K562 (cell line): Measurements from ENCODE around the gene LIMS1. TPM values are rescaled to one million over a fixed set of nuclear protein-coding genes. Genes with fewer than 3 reads are reported as not detected.
"Not testable (repeated sequence)": the region's sequence is repeated elsewhere in the genome, so short reads cannot be mapped to it uniquely, and the experiment has no call there.

ENCODE experiments used
- ATAC-seq: fragments of 200-7000 bp; cut with Tn5 transposase; 3 replicates; pipeline ENCODE4 v1.9.1; 2020; ENCODE audit warnings: moderate library complexity
- BruUV-seq: library from RNA; stranded (reverse); fragments of 400-500 nt; replicated peaks from 2 replicates; lab custom pipeline; 2021; lab: Mats Ljungman, UMichigan
- CTCF ChIA-PET: fragments of 300-600 bp; formaldehyde crosslinking; extraction: SDS; loops from one replicate; lab custom pipeline; 2021; ENCODE audit warnings: low intra/inter-chr PET ratio; lab: Yijun Ruan, JAX
- POLR2A ChIA-PET: fragments of 300-600, 350-650 bp; sonication (Branson Sonifier 250); formaldehyde crosslinking; extraction: SDS; loops from one replicate; lab custom pipeline; 2021; ENCODE audit warnings: antibody characterized with exemption, inconsistent platforms; lab: Yijun Ruan, JAX
- DNase-seq, 4 experiments: peaks; one replicate each; pipeline versions ENCODE4 v3.0.0 to v3.0.0-alpha.2; 2011 to 2018; ENCODE audit warnings: low spot score in 3 of 4, mixed read lengths in 3 of 4; ENCODE audit errors: extremely low read depth in 1 of 4
- FAIRE-seq: peaks from 2 replicates; lab custom pipeline; 2011; peaks lifted over from hg19 to GRCh38; lab: Jason Lieb, UNC
- H2AFZ ChIP-seq: 2 replicates; pipeline ENCODE4 v1.6.0; 2011; ENCODE audit warnings: low read depth, low read length, control low read depth, inconsistent platforms
- H3K27ac ChIP-seq: fragments of 200-600 bp; 3 replicates; pipeline ENCODE4 v1.8.0; 2011; ENCODE audit warnings: low read depth, mild to moderate bottlenecking, control low read depth, inconsistent platforms, low read length, moderate library complexity, mixed read lengths; ENCODE audit errors: extremely low read depth
- H3K27me3 ChIP-seq, 2 experiments: fragments of 300-600 bp in 1 of 2; 2 replicates in 1 of 2; 3 replicates in 1 of 2; pipeline versions ENCODE4 v1.6.0 to v1.8.0; 2011; ENCODE audit warnings: inconsistent platforms in 2 of 2, low read length in 2 of 2, mild to moderate bottlenecking in 1 of 2, mixed read lengths in 1 of 2, moderate library complexity in 1 of 2; ENCODE audit not compliant: control insufficient read depth in 2 of 2, insufficient read depth in 2 of 2
- H3K36me3 ChIP-seq: fragments of 300-600 bp; 3 replicates; pipeline ENCODE4 v1.8.0; 2011; ENCODE audit warnings: mild to moderate bottlenecking, low read length, inconsistent platforms; ENCODE audit not compliant: control insufficient read depth, insufficient read depth
- H3K4me1 ChIP-seq, 2 experiments: fragments of 200-600 bp in 1 of 2; replicated peaks in 1 of 2; 2 replicates in 1 of 2; 3 replicates in 1 of 2; pipeline versions ENCODE4 v1.5.1 to v1.8.0; 2011; ENCODE audit warnings: inconsistent platforms in 2 of 2, low read length in 2 of 2, mild to moderate bottlenecking in 1 of 2, mixed read lengths in 1 of 2, moderate library complexity in 1 of 2; ENCODE audit not compliant: control insufficient read depth in 2 of 2, insufficient read depth in 2 of 2
- H3K4me2 ChIP-seq: 2 replicates; pipeline ENCODE4 v1.6.1; 2011; ENCODE audit warnings: low read length, control low read depth, inconsistent platforms, mixed read lengths; ENCODE audit not compliant: insufficient read depth
- H3K4me3 ChIP-seq: fragments of 200-600 bp; sonication (generic), shearing (Covaris generic); 2 replicates; pipeline ENCODE4 v1.5.1; 2016; ENCODE audit warnings: control low read depth, inconsistent platforms
- H3K79me2 ChIP-seq: fragments of 200-600 bp; 3 replicates; pipeline ENCODE4 v1.8.0; 2011; ENCODE audit warnings: low read length, inconsistent platforms; ENCODE audit not compliant: control insufficient read depth, insufficient read depth
- H3K9ac ChIP-seq, 2 experiments: 2 replicates each; pipeline versions ENCODE4 v1.6.0 to v1.6.1; 2011; ENCODE audit warnings: low read depth in 2 of 2, low read length in 2 of 2, control low read depth in 1 of 2, inconsistent platforms in 1 of 2, mild to moderate bottlenecking in 1 of 2, mixed read lengths in 1 of 2; ENCODE audit not compliant: insufficient read depth in 1 of 2
- H3K9me1 ChIP-seq: one replicate; pipeline ENCODE4 v1.6.0; 2011; ENCODE audit warnings: inconsistent platforms, mild to moderate bottlenecking, low read length, moderate library complexity; ENCODE audit not compliant: control insufficient read depth, insufficient read depth
- H3K9me3 ChIP-seq: replicated peaks from 2 replicates; pipeline ENCODE4 v1.5.1; 2011; ENCODE audit warnings: low read depth, low read length, inconsistent platforms; ENCODE audit not compliant: control insufficient read depth, insufficient read depth
- H4K20me1 ChIP-seq: replicated peaks from 2 replicates; pipeline ENCODE4 v1.6.1; 2011; ENCODE audit warnings: low read length, inconsistent platforms, mixed read lengths; ENCODE audit not compliant: control insufficient read depth, insufficient read depth
- WGBS: fragments of 100-300 bp; shearing (Covaris generic); methylation state at CpG from one replicate; pipeline ENCODE4 v1.1.6; 2016; ENCODE audit warnings: low coverage, mixed read lengths; ENCODE audit not compliant: insufficient coverage; ENCODE audit errors: missing lambda C conversion rate; 5-methylcytosine and 5-hydroxymethylcytosine counted together
- in situ Hi-C: fragments of 300-500 bp; cut with MboI; formaldehyde crosslinking; loops from 4 replicates; pipeline ENCODE4 v1.15.0; 2018; ENCODE audit warnings: inconsistent platforms, mixed read lengths
- intact Hi-C: fragments of 100-400 bp; cut with micrococcal nuclease; formaldehyde crosslinking; loops from 2 replicates; pipeline ENCODE4 v1.14.2; 2022
- polyA plus RNA-seq, 8 experiments: library from polyadenylated mRNA; depleted of rRNA in 4 of 8; stranded (reverse) in 5 of 8; unstranded in 3 of 8; fragments of >200 nt; fragmentation: Nextera tagmentation in 2 of 8; fragmentation: Illumina TruSeq in 1 of 8; extraction: Ambion mirVana in 2 of 8; extraction: Trizol in 1 of 8; gene quantifications; 2 replicates each; pipeline versions ENCODE4 v1.2.1 to v1.2.3, GENCODE V29; 2011 to 2014; ENCODE audit warnings: inconsistent platforms in 1 of 8, missing spikeins in 1 of 8
- small RNA-seq: library from RNA; depleted of rRNA; stranded (forward); fragments of <200 nt; gene quantifications from one replicate; pipeline ENCODE3, GENCODE V24; 2014
- total RNA-seq, 7 experiments: library from RNA; depleted of rRNA in 6 of 7; stranded (reverse); fragments of >200 nt in 6 of 7; fragmentation: Illumina TruSeq in 2 of 7; extraction: Trizol in 2 of 7; gene quantifications; 2 replicates each; pipeline versions ENCODE4 v1.2.1 to v1.2.3, GENCODE V29; 2011 to 2021; ENCODE audit warnings: low replicate concordance in 1 of 7

LIMS1 gene
- total and polyA plus RNA-seq, 9 of the 15 experiments (the other 6 are each of a cell fraction or from before 2014, with no cell fraction given), result 52.8 to 134 (median 81.0) TPM

GRCh38 chr2:108734656-108735055 is 200.4 kb downstream of the LIMS1 start:
- H3K4me3 ChIP-seq, H3K27ac ChIP-seq, H3K9me3 ChIP-seq, CTCF ChIA-PET, DNase-seq, H3K9ac ChIP-seq, FAIRE-seq, intact Hi-C loops, H3K79me2 ChIP-seq, H3K27me3 ChIP-seq, in situ Hi-C loops, H4K20me1 ChIP-seq, H3K4me2 ChIP-seq, POLR2A ChIA-PET, H3K4me1 ChIP-seq, H3K9me1 ChIP-seq, H2AFZ ChIP-seq, ATAC-seq: not testable (repeated sequence)
- peaks cover 42% of the 10 kb centered on the region; the same call in 1 of the 3 replicates for H3K36me3 ChIP-seq
- 94% methylated on average over 5 of the region's 6 CpGs for WGBS
- TSS peak; percentile 8 for BruUV-seq

Small RNA genes within 50 kb of the gene (small RNA-seq; reads per million reads assigned to genes)
- not detected for gene AC010095.1

Other genes starting within 250 kb of the LIMS1 start
- gene SULT1C2, start 245.6 kb upstream of the LIMS1 start, total RNA-seq (2014; rRNA removed), result not detected in 2 replicates
- gene SULT1C2, start 245.6 kb upstream of the LIMS1 start, total RNA-seq (2014; rRNA removed; fragmentation: Illumina TruSeq; extraction: Trizol), result not detected in 2 replicates
- 0.15 and 0.22 TPM in 2 replicates for gene SULT1C2, start 245.6 kb upstream of the LIMS1 start, total RNA-seq (2015; rRNA removed; fragmentation: Illumina TruSeq; extraction: Trizol)
- gene SULT1C2, start 245.6 kb upstream of the LIMS1 start, total RNA-seq (2021), result not detected in 2 replicates
- gene SULT1C2, start 245.6 kb upstream of the LIMS1 start, polyA plus RNA-seq (2011; rRNA removed), result not detected in 2 replicates
- gene SULT1C2, start 245.6 kb upstream of the LIMS1 start, polyA plus RNA-seq (2014; fragmentation: Illumina TruSeq; extraction: Trizol), result not detected in 2 replicates
- not detected for gene SULT1C2, start 245.6 kb upstream of the LIMS1 start, polyA plus RNA-seq (2014; fragmentation: Nextera tagmentation; extraction: Ambion mirVana)
- not detected in 2 replicates for gene SULT1C2, start 245.6 kb upstream of the LIMS1 start, polyA plus RNA-seq (2014; rRNA removed)
- not detected in 2 replicates for gene SULT1C4, start 156.5 kb upstream of the LIMS1 start, total RNA-seq (2014; rRNA removed)
- 0.10 TPM in 1 of 2 replicates, not detected in the other for gene SULT1C4, start 156.5 kb upstream of the LIMS1 start, total RNA-seq (2014; rRNA removed; fragmentation: Illumina TruSeq; extraction: Trizol)
- 0.14 TPM in 1 of 2 replicates, not detected in the other for gene SULT1C4, start 156.5 kb upstream of the LIMS1 start, total RNA-seq (2015; rRNA removed; fragmentation: Illumina TruSeq; extraction: Trizol)
- not detected in 2 replicates for gene SULT1C4, start 156.5 kb upstream of the LIMS1 start, total RNA-seq (2021)
- gene SULT1C4, start 156.5 kb upstream of the LIMS1 start, polyA plus RNA-seq (2011; rRNA removed), result 0.07 TPM in 1 of 2 replicates, not detected in the other
- 0.06 TPM in 1 of 2 replicates, not detected in the other for gene SULT1C4, start 156.5 kb upstream of the LIMS1 start, polyA plus RNA-seq (2014; fragmentation: Illumina TruSeq; extraction: Trizol)
- under 1 TPM in 1 of 2 experiments, not detected in 1; 0.04 TPM for gene SULT1C4, start 156.5 kb upstream of the LIMS1 start, polyA plus RNA-seq (2014; fragmentation: Nextera tagmentation; extraction: Ambion mirVana)
- gene SULT1C4, start 156.5 kb upstream of the LIMS1 start, polyA plus RNA-seq (2014; rRNA removed), result 0.12 TPM in 1 of 2 replicates, not detected in the other
- 11.0 and 15.5 TPM in 2 replicates for gene GCC2, start 85.3 kb upstream of the LIMS1 start, total RNA-seq (2014; rRNA removed)
- 35.7 and 46.1 TPM in 2 replicates for gene GCC2, start 85.3 kb upstream of the LIMS1 start, total RNA-seq (2014; rRNA removed; fragmentation: Illumina TruSeq; extraction: Trizol)
- gene GCC2, start 85.3 kb upstream of the LIMS1 start, total RNA-seq (2015; rRNA removed; fragmentation: Illumina TruSeq; extraction: Trizol), result 20.1 and 24.4 TPM in 2 replicates
- 23.5 and 26.4 TPM in 2 replicates for gene GCC2, start 85.3 kb upstream of the LIMS1 start, total RNA-seq (2021)
- 16.0 and 19.9 TPM in 2 replicates for gene GCC2, start 85.3 kb upstream of the LIMS1 start, polyA plus RNA-seq (2011; rRNA removed)
- gene GCC2, start 85.3 kb upstream of the LIMS1 start, polyA plus RNA-seq (2014; fragmentation: Illumina TruSeq; extraction: Trizol), result 23.6 and 29.5 TPM in 2 replicates
- gene GCC2, start 85.3 kb upstream of the LIMS1 start, polyA plus RNA-seq (2014; fragmentation: Nextera tagmentation; extraction: Ambion mirVana), result 10 to 100 TPM; 11.4 to 19.5 TPM
- 11.7 and 19.3 TPM in 2 replicates for gene GCC2, start 85.3 kb upstream of the LIMS1 start, polyA plus RNA-seq (2014; rRNA removed)
- 50.7 and 52.9 TPM in 2 replicates for gene RANBP2, start 185.0 kb downstream of the LIMS1 start, total RNA-seq (2014; rRNA removed)
- 97.4 and 110 TPM in 2 replicates for gene RANBP2, start 185.0 kb downstream of the LIMS1 start, total RNA-seq (2014; rRNA removed; fragmentation: Illumina TruSeq; extraction: Trizol)
- gene RANBP2, start 185.0 kb downstream of the LIMS1 start, total RNA-seq (2015; rRNA removed; fragmentation: Illumina TruSeq; extraction: Trizol), result 91.1 and 97.0 TPM in 2 replicates
- 71.3 and 77.4 TPM in 2 replicates for gene RANBP2, start 185.0 kb downstream of the LIMS1 start, total RNA-seq (2021)
- gene RANBP2, start 185.0 kb downstream of the LIMS1 start, polyA plus RNA-seq (2011; rRNA removed), result 20.6 and 30.6 TPM in 2 replicates
- 39.9 and 48.1 TPM in 2 replicates for gene RANBP2, start 185.0 kb downstream of the LIMS1 start, polyA plus RNA-seq (2014; fragmentation: Illumina TruSeq; extraction: Trizol)
- gene RANBP2, start 185.0 kb downstream of the LIMS1 start, polyA plus RNA-seq (2014; fragmentation: Nextera tagmentation; extraction: Ambion mirVana), result 10 to 100 TPM; 11.7 to 11.9 TPM
- gene RANBP2, start 185.0 kb downstream of the LIMS1 start, polyA plus RNA-seq (2014; rRNA removed), result 31.7 and 34.7 TPM in 2 replicates